HG03103 (cell line): ENCODE measurements around the gene SLFN12L.

ENCODE experiments used
- ATAC-seq: cut with Tn5 transposase; IDR thresholded peaks from one replicate; pipeline ENCODE4 v1.9.1; 2021; ENCODE audit warnings: low read depth; ENCODE audit not compliant: unreplicated experiment

SLFN12L gene

GRCh38 chr17:35438433-35438832 is 99.0 kb downstream of the SLFN12L start:
- ATAC-seq = no peak

- ATAC-seq = no peak
Observed at GRCh38 chr17:35433075-35433894, 104.2 kb downstream of the SLFN12L start.

DNA sequence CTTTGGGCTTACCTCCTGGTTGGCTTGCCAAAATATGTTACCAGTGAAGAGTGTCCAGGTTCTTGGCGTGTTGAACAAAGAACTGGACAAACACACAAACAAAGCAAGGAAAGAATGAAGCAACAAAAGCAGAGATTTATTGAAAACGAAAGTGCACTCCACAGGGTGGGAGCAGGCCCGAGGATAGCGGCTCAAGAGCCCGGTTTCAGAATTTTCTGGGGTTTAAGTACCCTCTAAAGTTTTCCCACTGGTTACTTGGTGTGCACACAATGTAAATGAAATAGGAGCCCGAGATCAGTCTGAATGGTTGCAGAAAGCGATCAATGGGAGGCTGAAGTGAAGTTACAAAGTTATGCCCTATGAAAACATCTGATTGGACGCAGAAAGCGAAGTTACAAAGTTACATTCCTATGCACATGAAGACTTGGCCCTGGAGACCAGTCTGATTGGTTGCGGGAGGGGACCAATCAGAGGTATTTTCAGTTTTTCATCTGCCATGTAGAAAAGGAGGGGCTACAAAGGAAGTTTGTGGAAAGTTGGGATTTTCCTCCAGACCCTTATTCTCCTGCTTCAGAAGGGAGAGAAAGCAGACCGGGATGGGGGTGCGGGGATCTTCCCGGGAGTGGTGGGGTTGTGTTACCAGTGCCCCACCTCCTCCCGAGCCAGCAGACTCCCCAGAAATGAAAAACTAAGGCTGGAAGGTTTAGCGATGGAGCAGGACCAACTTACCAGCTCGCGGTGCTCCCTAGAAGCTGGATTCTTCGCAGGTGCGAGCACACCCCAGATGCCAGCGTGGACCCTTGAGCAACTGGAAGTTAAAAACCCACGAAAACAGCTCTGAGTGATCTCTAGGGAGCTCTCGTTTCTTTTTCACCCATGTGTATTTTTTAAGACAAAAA is 105.1 kb downstream of the SLFN12L start, which contains the start of gene SLFN12:
SLFN12 (minus strand) TSS at position 325 of the 899 bp plus-strand sequence. CDS start 9,472 bp downstream, outside the sequence.
- ATAC-seq = peak; percentile 69

DNA sequence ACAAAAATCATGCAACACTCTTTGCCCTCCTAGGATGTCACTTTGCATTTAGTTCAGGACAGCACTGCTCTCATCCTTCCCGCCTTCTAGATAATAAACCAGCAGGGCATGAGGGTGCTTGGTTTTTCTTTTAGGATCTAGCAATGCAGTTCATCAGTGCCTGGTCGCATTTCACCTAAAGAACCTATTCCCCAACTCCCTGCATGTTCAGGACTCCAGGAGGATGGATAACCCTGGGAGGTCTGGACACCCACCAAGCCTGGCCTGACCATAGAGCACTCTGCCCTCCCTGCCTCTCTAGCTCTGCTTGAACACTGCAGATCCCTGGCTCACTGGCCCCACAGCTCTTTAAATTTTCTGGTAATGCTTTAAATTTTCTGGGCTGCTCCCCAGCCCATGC is 107.8 kb downstream of the SLFN12L start:
- no peak for ATAC-seq

GRCh38 chr17:35428229-35428628 is 109.2 kb downstream of the SLFN12L start:
- ATAC-seq = no peak

- no peak for ATAC-seq
Observed at GRCh38 chr17:35423761-35424160, 113.7 kb downstream of the SLFN12L start.
